Keratinocyte (primary cell): ENCODE results near the gene SLC41A1. TPM values are rescaled to one million over a fixed set of nuclear protein-coding genes. Genes with fewer than 3 reads are reported as not detected.

ENCODE experiments used
- DNase-seq: peaks from one replicate; pipeline ENCODE4 v3.0.0-alpha.2; 2011; ENCODE audit warnings: low read depth, missing footprints, low spot score
- FAIRE-seq: peaks from 2 replicates; lab custom pipeline; 2011; peaks lifted over from hg19 to GRCh38; lab: Jason Lieb, UNC
- H2AFZ ChIP-seq: 2 replicates; pipeline ENCODE4 v1.6.0; 2012; ENCODE audit warnings: low read length, control low read depth, inconsistent platforms; ENCODE audit not compliant: control insufficient read depth
- H3K27ac ChIP-seq: 2 replicates; pipeline ENCODE4 v1.5.1; 2011; ENCODE audit warnings: low read length; ENCODE audit not compliant: control insufficient read depth, insufficient read depth
- H3K27me3 ChIP-seq: 3 replicates; pipeline ENCODE4 v1.6.0; 2011; ENCODE audit warnings: low read length; ENCODE audit not compliant: control insufficient read depth, insufficient read depth; ENCODE audit errors: extremely low read depth
- H3K36me3 ChIP-seq, 2 experiments: 2 replicates in 1 of 2; 3 replicates in 1 of 2; pipeline ENCODE4 v1.5.1; 2011; ENCODE audit warnings: low read length in 2 of 2, mild to moderate bottlenecking in 1 of 2; ENCODE audit not compliant: control insufficient read depth in 2 of 2, insufficient read depth in 2 of 2; ENCODE audit errors: extremely low read depth in 1 of 2
- H3K4me1 ChIP-seq: 3 replicates; pipeline ENCODE4 v1.5.1; 2011; ENCODE audit warnings: low read length; ENCODE audit not compliant: control insufficient read depth, insufficient read depth; ENCODE audit errors: extremely low read depth
- H3K4me2 ChIP-seq: 3 replicates; pipeline ENCODE4 v1.6.0; 2011; ENCODE audit warnings: low read depth, low read length; ENCODE audit not compliant: control insufficient read depth, insufficient read depth; ENCODE audit errors: extremely low read depth
- H3K4me3 ChIP-seq, 3 experiments: fragments of 200-600 bp in 1 of 3; sonication (generic) in 1 of 3; 2 replicates in 2 of 3; 3 replicates in 1 of 3; pipeline ENCODE4 v1.5.1; 2011 to 2016; ENCODE audit warnings: low read length in 3 of 3, mild to moderate bottlenecking in 3 of 3, control low read depth in 2 of 3, inconsistent platforms in 1 of 3, low read depth in 1 of 3, mixed read lengths in 1 of 3, mixed run types in 1 of 3, moderate library complexity in 1 of 3; ENCODE audit not compliant: control insufficient read depth in 2 of 3, insufficient read depth in 2 of 3; ENCODE audit errors: extremely low read depth in 1 of 3
- H3K79me2 ChIP-seq: 2 replicates; pipeline ENCODE4 v1.6.0; 2012; ENCODE audit warnings: low read length; ENCODE audit not compliant: control insufficient read depth, insufficient read depth
- H3K9ac ChIP-seq: 3 replicates; pipeline ENCODE4 v1.6.0; 2011; ENCODE audit warnings: low read length; ENCODE audit not compliant: control insufficient read depth, insufficient read depth; ENCODE audit errors: extremely low read depth
- H3K9me1 ChIP-seq: 3 replicates; pipeline ENCODE4 v1.6.0; 2011; ENCODE audit warnings: low read length; ENCODE audit not compliant: control insufficient read depth, insufficient read depth; ENCODE audit errors: extremely low read depth
- H3K9me3 ChIP-seq: 2 replicates; pipeline ENCODE4 v1.5.1; 2012; ENCODE audit warnings: low read depth, low read length; ENCODE audit not compliant: control insufficient read depth
- H4K20me1 ChIP-seq: 3 replicates; pipeline ENCODE4 v1.6.0; 2011; ENCODE audit warnings: low read length; ENCODE audit not compliant: control insufficient read depth, insufficient read depth; ENCODE audit errors: extremely low read depth
- CTCF ChIP-seq, 3 experiments: IDR thresholded peaks in 1 of 3; conservative IDR thresholded peaks in 1 of 3; optimal IDR thresholded peaks in 1 of 3; 2 replicates in 2 of 3; 3 replicates in 1 of 3; pipeline versions ENCODE3 to v1.5.1; 2011; ENCODE audit warnings: low read length in 3 of 3, mild to moderate bottlenecking in 3 of 3, moderate library complexity in 2 of 3, control low read depth in 1 of 3, inconsistent platforms in 1 of 3; ENCODE audit not compliant: insufficient read depth in 2 of 3; ENCODE audit errors: extremely low read depth in 1 of 3
- EZH2 ChIP-seq: IDR thresholded peaks from one replicate; pipeline ENCODE4 v1.6.1; 2012; ENCODE audit warnings: inconsistent platforms, mild to moderate bottlenecking, low read length, moderate library complexity
- dilution Hi-C: fragments of 300-500 bp; cut with MboI; formaldehyde crosslinking; loops from one replicate; pipeline ENCODE4 v1.7.0; 2020; ENCODE audit warnings: low sequenced_read_pairs; ENCODE audit not compliant: extremely low pct_ligation_motif_present
- polyA plus RNA-seq, 5 experiments: library from polyadenylated mRNA; depleted of rRNA in 3 of 5; stranded (reverse) in 3 of 5; stranded (forward) in 1 of 5; unstranded in 1 of 5; fragments of >200 nt; gene quantifications; 1 replicate in 1 of 5; 2 replicates in 3 of 5; 3 replicates in 1 of 5; pipeline versions ENCODE4 v1.2.1 to v1.2.3, GENCODE V29; 2011 to 2012; ENCODE audit warnings: missing spikeins in 2 of 5, low read depth in 1 of 5, low replicate concordance in 1 of 5

Gene SLC41A1
- polyA plus RNA-seq, 1 donor (not counting 4 experiments of a cell fraction or from before 2014, with no cell fraction given) = 21.7 TPM

- peaks cover 1% of the 10 kb centered on the region for H3K79me2 ChIP-seq
- TF ChIP-seq EZH2 (no peak), CTCF (optimal IDR thresholded peaks at IDR 0.05 in 1 of 3, IDR thresholded peaks at IDR 0.05 in 1 of 3, conservative IDR thresholded peaks at IDR 0.05 in 1 of 3; ENCODE audit: extremely low read depth in 1 of 3, insufficient read depth in 2 of 3, low read length in 3 of 3) (no peak)
- no peak overlapping the region for H3K4me2 ChIP-seq
- peaks cover 2 to 8% of the 10 kb centered on the region in 2 experiments for H3K36me3 ChIP-seq
- H3K9me3 ChIP-seq = no peaks in the 10 kb centered on the region
- H4K20me1 ChIP-seq = no peaks in the 10 kb centered on the region
- no peaks in the 10 kb centered on the region for H3K27me3 ChIP-seq
- no peak overlapping the region for H3K9ac ChIP-seq
- no peak overlapping the region for H3K4me3 ChIP-seq
- no peaks in the 10 kb centered on the region for H3K9me1 ChIP-seq
- peaks cover 9% of the 10 kb centered on the region for H3K4me1 ChIP-seq
- H3K27ac ChIP-seq = no peak overlapping the region
- no peak overlapping the region for H2AFZ ChIP-seq
- FAIRE-seq (no peak), DNase-seq (no peak)
- dilution Hi-C loops = no loop called here
These were observed 40.4 kb downstream of the SLC41A1 start for GRCh38 chr1:205772607-205773032.

GRCh38 chr1:205770618-205771017 lies 42.4 kb downstream of the SLC41A1 start:
- FAIRE-seq (no peak), DNase-seq (no peak)
- no peak for TF ChIP-seq EZH2
- TF ChIP-seq CTCF (optimal IDR thresholded peaks at IDR 0.05 in 1 of 3, IDR thresholded peaks at IDR 0.05 in 1 of 3, conservative IDR thresholded peaks at IDR 0.05 in 1 of 3; ENCODE audit: extremely low read depth in 1 of 3, insufficient read depth in 2 of 3, low read length in 3 of 3) = no peak
- Histone ChIP-seq H3K9ac (no peak overlapping the region), H3K9me3 (no peaks in the 10 kb centered on the region), H3K4me1 (peaks cover 13% of the 10 kb centered on the region), H3K79me2 (peaks cover 1% of the 10 kb centered on the region), H3K27ac (no peak overlapping the region), H3K9me1 (no peaks in the 10 kb centered on the region), H3K4me2 (no peak overlapping the region), H2AFZ (no peak overlapping the region), H3K4me3 (no peak overlapping the region), H3K36me3 (peaks cover 2 to 8% of the 10 kb centered on the region in 2 experiments), H4K20me1 (no peaks in the 10 kb centered on the region), H3K27me3 (no peaks in the 10 kb centered on the region)
- dilution Hi-C loops = no loop called here
